Astrocyte of the cerebellum (primary cell): Measurements from ENCODE around the gene CEP164.
"Not testable (repeated sequence)": the region's sequence is repeated elsewhere in the genome, so short reads cannot be mapped to it uniquely, and the experiment has no call there.

ENCODE experiments used
- DNase-seq: peaks from one replicate; pipeline ENCODE4 v3.0.0-alpha.2; 2011; ENCODE audit warnings: low read depth
- H3K4me3 ChIP-seq: 2 replicates; pipeline ENCODE4 v1.5.1; 2011; ENCODE audit warnings: mild to moderate bottlenecking, low read depth, low read length, moderate library complexity
- CTCF ChIP-seq: IDR thresholded peaks from 2 replicates; pipeline ENCODE4 v1.5.1; 2012; ENCODE audit warnings: low read length, low read depth, moderate library complexity, mild to moderate bottlenecking; ENCODE audit errors: missing control alignments
- in situ Hi-C: cut with HindIII; loops from 2 replicates; pipeline ENCODE4 v1.10.0; 2017; ENCODE audit warnings: low sequenced_read_pairs

Gene CEP164

GRCh38 chr11:117395476-117395875 is 67.8 kb downstream of the CEP164 start:
- in situ Hi-C loops, result no loop called here
- no peak for TF ChIP-seq CTCF
- H3K4me3 ChIP-seq, result no peak overlapping the region

GRCh38 chr11:117396970-117397369 is 69.3 kb downstream of the CEP164 start:
- in situ Hi-C loops, result no loop called here
- DNase-seq, result no peak
- H3K4me3 ChIP-seq, result no peak overlapping the region
- no peak for TF ChIP-seq CTCF

More at GRCh38 chr11:117395476-117395875, 67.8 kb downstream of the CEP164 start:
- no peak for DNase-seq

GRCh38 chr11:117398618-117399017 is 71.0 kb downstream of the CEP164 start:
- in situ Hi-C loops, H3K4me3 ChIP-seq, DNase-seq: not testable (repeated sequence)

- H3K4me3 ChIP-seq, in situ Hi-C loops, DNase-seq: not testable (repeated sequence)
Observed at GRCh38 chr11:117399100-117399840, 71.6 kb downstream of the CEP164 start.

- in situ Hi-C loops, H3K4me3 ChIP-seq, DNase-seq: not testable (repeated sequence)
Observed at GRCh38 chr11:117405898-117406297, 78.2 kb downstream of the CEP164 start.

- no peak for DNase-seq
- TF ChIP-seq CTCF, result no peak
- in situ Hi-C loops, result no loop called here
- no peak overlapping the region for H3K4me3 ChIP-seq
Observed at GRCh38 chr11:117407016-117407415, 79.4 kb downstream of the CEP164 start.

GRCh38 chr11:117408356-117408755 is 80.7 kb downstream of the CEP164 start:
- in situ Hi-C loops, result no loop called here
- H3K4me3 ChIP-seq, result no peak overlapping the region
- TF ChIP-seq CTCF, result no peak
- no peak for DNase-seq

- in situ Hi-C loops, result no loop called here
- H3K4me3 ChIP-seq, result no peak overlapping the region
- DNase-seq, result no peak
- no peak for TF ChIP-seq CTCF
Observed at GRCh38 chr11:117409511-117409910, 81.9 kb downstream of the CEP164 start.
